Breast epithelium (tissue), 3 donors: ENCODE data around the gene C16orf90.

Source experiments
- POLR2AphosphoS5 ChIP-seq, 3 donors: sonication (generic); formaldehyde crosslinking; IDR thresholded peaks; one replicate each; pipeline ENCODE4 v1.6.1; 2017; ENCODE audit warnings: antibody characterized with exemption in 3 of 3
- TF ChIP-seq, protein P1 (sequence below), 3 donors: fragments of 450-650 bp; IDR thresholded peaks; one replicate each; pipeline ENCODE4 v1.5.1; 2016 to 2017; ENCODE audit warnings: antibody characterized with exemption in 3 of 3, mild to moderate bottlenecking in 3 of 3, moderate library complexity in 3 of 3

DNA sequence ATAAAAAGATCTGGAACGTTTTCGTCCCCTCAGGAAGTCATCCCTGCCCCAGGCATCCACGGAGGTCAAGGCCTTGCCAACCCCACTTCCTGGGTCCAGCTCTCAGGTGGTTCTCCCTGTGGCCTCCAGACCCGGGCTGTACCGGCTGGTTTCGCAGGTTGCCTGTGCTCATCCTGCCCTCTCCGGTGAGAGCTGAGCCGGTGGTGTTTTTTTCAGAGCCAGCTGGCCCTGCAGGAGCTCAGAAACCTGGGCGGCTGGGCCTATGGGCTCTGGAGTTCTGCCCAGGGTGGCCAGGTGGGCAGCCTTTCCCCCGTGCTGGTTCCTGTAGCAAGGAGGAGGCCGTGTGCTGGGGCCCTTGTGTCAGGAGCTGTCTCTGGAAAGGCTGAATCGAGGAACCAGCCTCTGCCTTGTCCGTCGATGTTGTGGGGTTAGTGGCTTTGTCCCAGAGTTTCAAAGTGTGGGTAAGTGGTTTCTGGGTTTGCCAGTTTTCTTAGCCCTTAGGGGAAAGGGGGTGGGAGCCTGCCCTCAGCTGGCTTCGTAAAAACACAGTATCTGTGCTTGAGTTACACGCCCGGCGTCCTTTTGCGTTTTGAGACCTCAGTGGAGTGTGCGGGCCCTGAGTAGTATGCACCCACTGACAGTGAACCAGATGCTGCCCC lies 23.6 kb downstream of the C16orf90 start:
- TF ChIP-seq, protein P1, sequence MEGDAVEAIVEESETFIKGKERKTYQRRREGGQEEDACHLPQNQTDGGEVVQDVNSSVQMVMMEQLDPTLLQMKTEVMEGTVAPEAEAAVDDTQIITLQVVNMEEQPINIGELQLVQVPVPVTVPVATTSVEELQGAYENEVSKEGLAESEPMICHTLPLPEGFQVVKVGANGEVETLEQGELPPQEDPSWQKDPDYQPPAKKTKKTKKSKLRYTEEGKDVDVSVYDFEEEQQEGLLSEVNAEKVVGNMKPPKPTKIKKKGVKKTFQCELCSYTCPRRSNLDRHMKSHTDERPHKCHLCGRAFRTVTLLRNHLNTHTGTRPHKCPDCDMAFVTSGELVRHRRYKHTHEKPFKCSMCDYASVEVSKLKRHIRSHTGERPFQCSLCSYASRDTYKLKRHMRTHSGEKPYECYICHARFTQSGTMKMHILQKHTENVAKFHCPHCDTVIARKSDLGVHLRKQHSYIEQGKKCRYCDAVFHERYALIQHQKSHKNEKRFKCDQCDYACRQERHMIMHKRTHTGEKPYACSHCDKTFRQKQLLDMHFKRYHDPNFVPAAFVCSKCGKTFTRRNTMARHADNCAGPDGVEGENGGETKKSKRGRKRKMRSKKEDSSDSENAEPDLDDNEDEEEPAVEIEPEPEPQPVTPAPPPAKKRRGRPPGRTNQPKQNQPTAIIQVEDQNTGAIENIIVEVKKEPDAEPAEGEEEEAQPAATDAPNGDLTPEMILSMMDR (IDR thresholded peaks at IDR 0.05), result no peak
- TF ChIP-seq POLR2AphosphoS5 (IDR thresholded peaks at IDR 0.05), result no peak
